ENCODE measurements around the gene TIMM17A. TPM values are rescaled to one million over a fixed set of nuclear protein-coding genes. Genes with fewer than 3 reads are reported as not detected.

TIMM17A gene
- total and polyA plus RNA-seq, 2 donors (not counting 1 experiment from before 2014, with no cell fraction given) = 47.7 to 103 TPM

DNA sequence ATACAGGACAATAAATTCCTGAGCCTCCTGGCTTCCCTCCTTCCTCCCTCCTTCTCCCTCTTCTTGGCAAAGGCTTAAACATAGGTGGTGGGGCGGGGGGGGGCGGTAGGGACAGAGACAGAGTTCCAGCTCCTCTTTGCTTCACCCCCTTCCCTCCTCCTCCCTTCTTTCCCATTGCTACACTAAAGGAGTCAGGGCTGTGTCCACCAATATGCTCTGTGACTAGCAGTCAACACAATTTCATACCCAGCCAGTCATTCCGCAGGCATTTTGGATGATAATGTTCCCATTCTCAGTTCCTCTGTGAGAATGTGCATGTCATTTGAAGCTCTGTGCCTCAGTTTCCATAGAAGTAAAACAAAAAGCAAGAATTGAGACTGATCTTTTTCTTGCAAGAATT is 10.7 kb upstream of the TIMM17A start:
- TF ChIP-seq, protein P1, sequence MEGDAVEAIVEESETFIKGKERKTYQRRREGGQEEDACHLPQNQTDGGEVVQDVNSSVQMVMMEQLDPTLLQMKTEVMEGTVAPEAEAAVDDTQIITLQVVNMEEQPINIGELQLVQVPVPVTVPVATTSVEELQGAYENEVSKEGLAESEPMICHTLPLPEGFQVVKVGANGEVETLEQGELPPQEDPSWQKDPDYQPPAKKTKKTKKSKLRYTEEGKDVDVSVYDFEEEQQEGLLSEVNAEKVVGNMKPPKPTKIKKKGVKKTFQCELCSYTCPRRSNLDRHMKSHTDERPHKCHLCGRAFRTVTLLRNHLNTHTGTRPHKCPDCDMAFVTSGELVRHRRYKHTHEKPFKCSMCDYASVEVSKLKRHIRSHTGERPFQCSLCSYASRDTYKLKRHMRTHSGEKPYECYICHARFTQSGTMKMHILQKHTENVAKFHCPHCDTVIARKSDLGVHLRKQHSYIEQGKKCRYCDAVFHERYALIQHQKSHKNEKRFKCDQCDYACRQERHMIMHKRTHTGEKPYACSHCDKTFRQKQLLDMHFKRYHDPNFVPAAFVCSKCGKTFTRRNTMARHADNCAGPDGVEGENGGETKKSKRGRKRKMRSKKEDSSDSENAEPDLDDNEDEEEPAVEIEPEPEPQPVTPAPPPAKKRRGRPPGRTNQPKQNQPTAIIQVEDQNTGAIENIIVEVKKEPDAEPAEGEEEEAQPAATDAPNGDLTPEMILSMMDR (conservative IDR thresholded peaks at IDR 0.05 in 1 of 2, IDR thresholded peaks at IDR 0.05 in 1 of 2; ENCODE audit: low read depth in 1 of 2, low read length in 2 of 2) = no peak
- TF ChIP-seq EZH2 (IDR thresholded peaks at IDR 0.05; ENCODE audit: low read length, missing control alignments) = no peak
- no peak for DNase-seq (ENCODE audit: low read depth in 2 of 2)

DNA sequence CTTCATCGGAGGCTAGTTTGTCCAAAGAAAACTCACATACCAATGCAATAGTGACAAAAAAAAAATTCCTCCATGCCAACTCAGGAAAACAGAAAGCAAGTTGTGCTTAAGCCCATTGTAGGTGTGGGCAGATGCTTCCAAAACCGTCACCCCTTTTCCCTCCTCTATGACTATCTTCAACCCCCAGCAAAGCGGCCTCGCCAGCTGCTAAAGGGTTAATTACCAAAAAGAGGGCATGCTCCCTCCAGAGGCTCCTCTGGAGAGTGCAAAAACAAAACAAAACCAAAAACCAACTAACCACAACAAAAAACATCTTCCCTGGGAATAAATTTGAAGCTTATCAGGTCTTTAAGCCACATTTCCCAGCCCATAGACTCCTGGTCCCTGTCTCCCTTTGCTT is 10.1 kb upstream of the TIMM17A start:
- Histone ChIP-seq H3K4me2 (ENCODE audit: extremely low read depth, insufficient read depth, low read length) (peak overlapping the region; percentile 82), H3K79me2 (ENCODE audit: control insufficient read depth, insufficient read depth, low read length) (peaks cover 12% of the 10 kb centered on the region), H3K27ac (ENCODE audit: insufficient read depth, low read length) (no peak overlapping the region), H3K36me3 (ENCODE audit: control insufficient read depth, insufficient read depth, low read length) (peaks cover 1% of the 10 kb centered on the region), H3K27me3 (ENCODE audit: control insufficient read depth, insufficient read depth, low read length) (no peaks in the 10 kb centered on the region), H4K20me1 (ENCODE audit: control insufficient read depth, extremely low read depth, insufficient read depth, low read length) (no peaks in the 10 kb centered on the region), H3K4me1 (ENCODE audit: control insufficient read depth, extremely low read depth, insufficient read depth, low read length) (peaks cover 14% of the 10 kb centered on the region), H3K9me3 (ENCODE audit: control insufficient read depth, insufficient read depth, low read depth, low read length) (no peaks in the 10 kb centered on the region), H3K4me3 (replicated peaks in 1 of 4; ENCODE audit: control extremely low read depth in 1 of 4, insufficient read depth in 1 of 4, low read depth in 3 of 4, low read length in 4 of 4) (peak overlapping the region; percentile 24 to 76 (median 42)), H3K9ac (ENCODE audit: insufficient read depth, low read length) (peak overlapping the region; percentile 46), H2AFZ (ENCODE audit: low read length) (no peak overlapping the region)
- DNase-seq (ENCODE audit: low read depth in 2 of 2) = no peak
- TF ChIP-seq EZH2 (IDR thresholded peaks at IDR 0.05; ENCODE audit: low read length, missing control alignments) = no peak
- TF ChIP-seq, protein P1 (conservative IDR thresholded peaks at IDR 0.05 in 1 of 2, IDR thresholded peaks at IDR 0.05 in 1 of 2; ENCODE audit: low read depth in 1 of 2, low read length in 2 of 2) = peak; percentile 48 to 66

More for the DNA sequence above, 10.7 kb upstream of the TIMM17A start:
- Histone ChIP-seq H3K4me3 (replicated peaks in 1 of 4; ENCODE audit: control extremely low read depth in 1 of 4, insufficient read depth in 1 of 4, low read depth in 3 of 4, low read length in 4 of 4) (peak overlapping the region; percentile 24 to 76 (median 42)), H3K36me3 (ENCODE audit: control insufficient read depth, insufficient read depth, low read length) (peaks cover 1% of the 10 kb centered on the region), H3K9ac (ENCODE audit: insufficient read depth, low read length) (no peak overlapping the region), H3K27ac (ENCODE audit: insufficient read depth, low read length) (no peak overlapping the region), H3K27me3 (ENCODE audit: control insufficient read depth, insufficient read depth, low read length) (no peaks in the 10 kb centered on the region), H3K4me1 (ENCODE audit: control insufficient read depth, extremely low read depth, insufficient read depth, low read length) (peaks cover 16% of the 10 kb centered on the region), H3K9me3 (ENCODE audit: control insufficient read depth, insufficient read depth, low read depth, low read length) (no peaks in the 10 kb centered on the region), H4K20me1 (ENCODE audit: control insufficient read depth, extremely low read depth, insufficient read depth, low read length) (no peaks in the 10 kb centered on the region), H2AFZ (ENCODE audit: low read length) (no peak overlapping the region), H3K4me2 (ENCODE audit: extremely low read depth, insufficient read depth, low read length) (peak overlapping the region; percentile 82), H3K79me2 (ENCODE audit: control insufficient read depth, insufficient read depth, low read length) (peaks cover 12% of the 10 kb centered on the region)

DNA sequence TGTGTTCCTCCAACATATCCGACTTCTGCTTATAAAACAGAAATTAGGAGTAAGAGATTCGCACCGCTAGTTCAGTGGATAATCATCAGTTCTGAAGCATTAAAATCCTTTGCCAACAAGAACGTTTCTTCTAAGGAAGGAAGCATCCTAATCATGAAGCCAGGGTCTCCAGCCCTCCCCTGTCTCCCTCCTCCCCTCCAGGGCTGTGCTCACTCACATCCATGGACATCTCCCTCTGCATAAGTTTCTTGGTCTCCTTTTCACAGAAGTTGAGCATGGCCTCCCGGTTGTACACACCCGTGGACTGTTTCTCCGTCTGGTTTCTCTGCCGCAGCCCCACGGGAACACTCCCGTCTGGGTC is 9.5 kb upstream of the TIMM17A start:
- H3K27ac ChIP-seq (ENCODE audit: insufficient read depth, low read length) = peak overlapping the region; percentile 0
- H3K9me3 ChIP-seq (ENCODE audit: control insufficient read depth, insufficient read depth, low read depth, low read length) = no peaks in the 10 kb centered on the region
- DNase-seq (ENCODE audit: low read depth in 2 of 2) = no peak
- H2AFZ ChIP-seq (ENCODE audit: low read length) = peak overlapping the region; percentile 46
- H3K4me2 ChIP-seq (ENCODE audit: extremely low read depth, insufficient read depth, low read length) = peak overlapping the region; percentile 82
- peak overlapping the region; percentile 46 for H3K9ac ChIP-seq (ENCODE audit: insufficient read depth, low read length)
- TF ChIP-seq EZH2 (IDR thresholded peaks at IDR 0.05; ENCODE audit: low read length, missing control alignments) = no peak
- TF ChIP-seq, protein P1 (conservative IDR thresholded peaks at IDR 0.05 in 1 of 2, IDR thresholded peaks at IDR 0.05 in 1 of 2; ENCODE audit: low read depth in 1 of 2, low read length in 2 of 2) = no peak
- peaks cover 14% of the 10 kb centered on the region for H3K4me1 ChIP-seq (ENCODE audit: control insufficient read depth, extremely low read depth, insufficient read depth, low read length)
- H3K4me3 ChIP-seq (replicated peaks in 1 of 4; ENCODE audit: control extremely low read depth in 1 of 4, insufficient read depth in 1 of 4, low read depth in 3 of 4, low read length in 4 of 4) = peak overlapping the region; percentile 24 to 76 (median 42)
- H3K79me2 ChIP-seq (ENCODE audit: control insufficient read depth, insufficient read depth, low read length) = peaks cover 12% of the 10 kb centered on the region
- peaks cover 1% of the 10 kb centered on the region for H3K36me3 ChIP-seq (ENCODE audit: control insufficient read depth, insufficient read depth, low read length)
- H3K27me3 ChIP-seq (ENCODE audit: control insufficient read depth, insufficient read depth, low read length) = no peaks in the 10 kb centered on the region
- no peaks in the 10 kb centered on the region for H4K20me1 ChIP-seq (ENCODE audit: control insufficient read depth, extremely low read depth, insufficient read depth, low read length)

Data from fibroblast of lung (primary cell).